ENCODE measurements around the gene PIWIL1.

PIWIL1 gene

GRCh38 chr12:130336723-130337487, 782 bp upstream of the PIWIL1 start:
- no peak for DNase-seq (ENCODE audit: low read depth)

- DNase-seq (ENCODE audit: low read depth) = no peak
Measured at GRCh38 chr12:130338794-130339601, 1.3 kb downstream of the PIWIL1 start.

GRCh38 chr12:130339951-130340350, 2.3 kb downstream of the PIWIL1 start:
- DNase-seq (ENCODE audit: low read depth) = no peak

DNA sequence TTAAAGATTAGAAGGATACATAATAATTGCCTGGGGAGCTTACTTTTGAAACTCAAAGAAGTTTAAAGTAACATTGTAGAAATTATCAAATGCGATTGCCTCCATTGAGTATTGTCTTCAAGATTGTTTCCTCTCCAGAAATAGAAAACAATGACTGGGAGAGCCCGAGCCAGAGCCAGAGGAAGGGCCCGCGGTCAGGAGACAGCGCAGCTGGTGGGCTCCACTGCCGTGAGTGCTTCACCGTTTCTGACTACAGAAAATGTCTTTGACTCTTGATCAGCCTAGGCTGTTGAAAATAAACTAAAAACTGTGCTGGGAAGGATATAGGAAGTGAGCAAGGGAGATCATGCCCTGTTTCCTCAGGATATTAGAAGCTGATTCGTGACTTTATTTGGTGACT, 4.8 kb downstream of the PIWIL1 start:
- DNase-seq (ENCODE audit: low read depth) = no peak

GRCh38 chr12:130342842-130343241, 5.2 kb downstream of the PIWIL1 start:
- no peak for DNase-seq (ENCODE audit: low read depth)

- DNase-seq (ENCODE audit: low read depth) = no peak
Measured at GRCh38 chr12:130344529-130344928, 6.8 kb downstream of the PIWIL1 start.

DNA sequence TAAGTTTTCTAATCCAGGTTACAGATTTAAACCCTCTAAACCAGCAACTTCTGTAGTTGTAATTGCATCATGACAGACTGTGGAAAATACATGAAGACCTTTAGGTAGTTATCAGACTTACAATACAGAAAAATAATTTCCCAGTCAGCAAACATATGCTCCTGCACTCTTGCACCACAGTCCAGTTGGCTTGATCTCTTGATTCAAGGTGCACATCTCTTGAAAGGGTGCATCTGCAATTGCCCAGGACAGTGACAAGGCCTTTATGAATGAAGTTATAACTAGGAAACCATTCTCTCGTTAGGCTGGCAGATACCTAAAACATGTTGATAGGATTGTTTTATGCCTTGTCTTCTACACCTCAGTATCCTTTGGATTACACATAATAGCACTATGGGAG, 7.6 kb downstream of the PIWIL1 start:
- DNase-seq (ENCODE audit: low read depth) = no peak

DNA sequence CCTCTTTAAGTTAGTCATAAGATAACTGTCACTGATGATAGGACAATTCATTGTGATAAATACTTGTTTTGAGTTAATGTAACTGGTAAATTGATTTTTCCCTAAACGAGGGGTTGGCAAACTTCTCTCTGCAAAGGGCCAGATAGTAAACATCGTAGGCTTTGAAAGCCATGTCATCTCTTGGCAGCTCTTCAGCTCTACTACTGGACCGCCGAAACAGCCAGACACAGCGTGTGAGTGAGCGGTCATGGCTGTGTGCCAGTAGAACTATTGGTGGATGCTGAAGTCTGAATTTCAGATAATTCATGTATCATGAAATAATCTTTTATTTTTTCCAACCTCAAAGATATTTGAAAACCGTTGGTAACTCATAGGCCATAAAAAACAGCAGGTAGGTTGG, 9.9 kb downstream of the PIWIL1 start:
- DNase-seq (ENCODE audit: low read depth) = no peak

DNA sequence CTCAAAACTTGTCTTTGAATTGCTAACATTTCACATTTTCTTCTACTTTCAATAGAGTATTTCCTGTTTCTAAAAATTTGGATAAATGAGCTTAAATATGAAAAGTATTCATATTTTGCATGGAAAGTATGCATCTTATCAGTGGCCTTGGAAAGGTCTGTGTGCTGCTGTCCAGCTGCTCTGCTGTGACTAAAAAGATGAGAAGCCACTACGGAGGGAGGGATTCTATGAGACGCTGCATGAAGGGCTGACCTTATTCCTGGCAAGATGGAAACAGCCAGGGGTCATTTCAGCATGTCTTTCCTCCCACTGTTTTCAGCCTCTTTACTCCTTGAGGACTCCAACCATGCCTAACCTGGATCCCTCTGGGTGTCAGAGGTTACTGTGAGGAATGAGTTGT, 13.0 kb downstream of the PIWIL1 start:
- DNase-seq (ENCODE audit: low read depth) = no peak

GRCh38 chr12:130351326-130351725, 13.6 kb downstream of the PIWIL1 start:
- no peak for DNase-seq (ENCODE audit: low read depth)

GRCh38 chr12:130353081-130353480, 15.4 kb downstream of the PIWIL1 start:
- DNase-seq (ENCODE audit: low read depth) = no peak

DNA sequence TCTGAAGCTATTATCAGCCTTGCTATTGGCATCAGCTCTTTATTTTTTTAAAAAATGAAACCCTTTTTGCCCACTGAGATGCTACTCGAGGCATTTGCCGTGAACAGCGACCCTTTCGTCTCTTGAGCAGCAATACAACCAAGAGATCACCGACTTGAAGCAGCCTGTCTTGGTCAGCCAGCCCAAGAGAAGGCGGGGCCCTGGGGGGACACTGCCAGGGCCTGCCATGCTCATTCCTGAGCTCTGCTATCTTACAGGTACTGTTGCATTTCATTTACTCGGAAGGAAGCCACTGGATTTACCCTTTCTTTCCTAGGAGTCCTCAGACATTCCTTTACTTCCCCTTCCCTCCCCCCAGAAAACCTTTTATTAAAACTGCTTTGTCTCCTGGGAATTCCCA, 16.7 kb downstream of the PIWIL1 start:
- DNase-seq (ENCODE audit: low read depth) = no peak

- no peak for DNase-seq (ENCODE audit: low read depth)
Measured at GRCh38 chr12:130356222-130356621, 18.5 kb downstream of the PIWIL1 start.

GRCh38 chr12:130357241-130357640, 19.6 kb downstream of the PIWIL1 start:
- DNase-seq (ENCODE audit: low read depth) = no peak

GRCh38 chr12:130357729-130358330, 20.1 kb downstream of the PIWIL1 start:
- no peak for DNase-seq (ENCODE audit: low read depth)

GRCh38 chr12:130362060-130362459, 24.4 kb downstream of the PIWIL1 start:
- DNase-seq (ENCODE audit: low read depth) = no peak

DNA sequence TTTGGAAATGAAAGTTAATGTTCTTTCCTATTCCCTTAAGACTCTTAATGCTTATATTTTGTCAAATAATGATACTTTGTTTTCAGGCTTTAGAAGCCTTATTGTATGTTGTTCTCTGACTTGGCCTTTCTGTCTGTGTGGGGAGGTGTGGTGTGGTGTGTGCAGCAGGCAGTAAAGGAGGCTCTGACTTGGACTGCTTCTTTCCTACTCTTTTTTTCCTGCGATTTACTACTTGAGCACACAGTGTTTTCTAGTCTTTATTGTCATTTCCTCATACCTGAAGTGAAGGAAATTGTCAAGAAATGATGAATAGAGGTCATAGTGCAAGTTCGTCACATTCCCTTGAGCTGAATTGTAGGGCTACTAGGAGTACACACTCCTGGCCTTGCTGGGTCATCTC, 26.9 kb downstream of the PIWIL1 start:
- DNase-seq (ENCODE audit: low read depth) = no peak

DNA sequence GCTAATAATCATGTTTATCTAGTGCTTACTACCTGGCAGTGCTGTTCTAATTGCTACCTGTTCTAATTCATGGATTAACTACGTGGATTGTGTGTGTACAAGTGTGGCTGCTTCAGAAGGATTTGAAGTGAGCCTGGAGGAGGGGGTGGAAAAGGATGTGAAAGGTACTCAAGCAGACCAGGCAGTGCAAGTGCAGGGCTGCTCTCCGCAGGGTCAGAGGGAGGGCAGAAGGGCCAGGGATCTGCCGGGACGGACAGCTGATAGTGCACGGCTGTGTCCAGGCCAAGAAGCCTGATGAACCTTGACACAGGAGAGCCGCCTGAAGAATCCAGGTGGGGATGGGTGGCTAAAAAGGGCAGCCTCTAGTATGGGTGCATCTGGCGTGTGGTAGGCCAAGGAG, 28.5 kb downstream of the PIWIL1 start:
- no peak for DNase-seq (ENCODE audit: low read depth)

GRCh38 chr12:130367003-130367402, 29.3 kb downstream of the PIWIL1 start:
- no peak for DNase-seq (ENCODE audit: low read depth)

- no peak for DNase-seq (ENCODE audit: low read depth)
Measured at GRCh38 chr12:130367523-130367922, 29.8 kb downstream of the PIWIL1 start.

DNA sequence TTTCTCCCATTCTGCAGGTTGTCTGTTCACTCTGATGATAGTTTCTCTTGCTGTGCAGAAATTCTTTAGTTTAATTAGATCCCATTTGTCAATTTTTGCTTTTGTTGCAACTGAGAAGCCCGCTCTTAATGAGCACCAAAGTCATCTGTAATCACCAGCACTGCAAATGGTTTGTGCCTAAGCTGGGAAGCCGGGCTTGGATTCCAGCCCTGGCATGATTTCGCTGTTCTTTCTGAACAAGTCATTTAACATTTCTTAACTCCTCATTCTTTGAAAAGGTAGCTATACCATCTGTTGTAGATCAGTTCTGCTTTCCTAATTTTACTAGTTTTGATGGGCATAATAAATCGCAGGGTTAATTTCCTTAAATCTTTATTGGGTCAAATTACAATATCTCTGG, 32.1 kb downstream of the PIWIL1 start:
- no peak for DNase-seq (ENCODE audit: low read depth)

GRCh38 chr12:130371296-130371695, 33.6 kb downstream of the PIWIL1 start:
- DNase-seq (ENCODE audit: low read depth) = no peak

DNA sequence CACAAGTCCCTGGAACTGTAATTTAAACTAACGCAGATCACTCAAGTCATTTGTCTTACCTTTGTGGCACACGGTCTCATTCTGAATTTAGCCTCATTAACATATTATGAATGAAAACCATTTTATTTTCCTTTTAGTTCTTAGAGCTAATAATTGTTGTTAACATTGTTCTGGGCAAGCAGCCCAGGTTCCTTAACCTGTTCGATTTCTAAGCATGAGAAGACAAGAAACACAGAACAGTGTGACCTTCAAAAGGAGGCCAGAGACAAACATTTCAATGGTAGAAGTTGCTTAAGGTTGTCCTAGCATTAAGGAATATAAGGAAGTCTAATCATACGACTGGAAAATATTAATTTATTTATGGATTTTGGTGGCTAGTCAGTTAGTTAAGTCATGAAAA, 35.2 kb downstream of the PIWIL1 start:
- DNase-seq (ENCODE audit: low read depth) = no peak

Data from T-helper 22 cell (primary cell).